B cell (primary cell): Measurements from ENCODE around the gene ECHDC3. TPM values are rescaled to one million over a fixed set of nuclear protein-coding genes. Genes with fewer than 3 reads are reported as not detected.

Experiments used
- ATAC-seq: fragments of 200-7000 bp; cut with Tn5 transposase; one replicate; pipeline ENCODE4 v1.10.0; 2021; ENCODE audit warnings: low read depth, mild to moderate bottlenecking, moderate number of reproducible peaks, moderate library complexity
- CTCF ChIA-PET: fragments of 350-600 bp; sonication (Branson Sonifier 250); formaldehyde crosslinking; loops from one replicate; lab custom pipeline; 2021; ENCODE audit warnings: antibody characterized with exemption, inconsistent platforms; lab: Charles Lee
- POLR2A ChIA-PET: fragments of 350-600 bp; sonication (Branson Sonifier 250); formaldehyde crosslinking; loops from one replicate; lab custom pipeline; 2021; ENCODE audit warnings: antibody characterized with exemption; lab: Charles Lee
- DNase-seq: peaks from one replicate; pipeline ENCODE4 v3.0.0; 2013
- H2AFZ ChIP-seq: 2 replicates; pipeline ENCODE4 v1.6.1; 2012; ENCODE audit warnings: mild to moderate bottlenecking, low read depth, low read length; ENCODE audit not compliant: insufficient read depth, poor library complexity, severe bottlenecking
- H3K27ac ChIP-seq, 2 donors: 1 replicate in 1 of 2; 2 replicates in 1 of 2; pipeline ENCODE4 v1.5.1; 2012 to 2013; ENCODE audit warnings: low read length in 2 of 2, mild to moderate bottlenecking in 2 of 2, moderate library complexity in 1 of 2
- H3K27me3 ChIP-seq, 4 experiments: fragments of 200-600 bp in 1 of 4; sonication (generic) in 1 of 4; replicated peaks in 1 of 4; 1 replicate in 2 of 4; 2 replicates in 2 of 4; pipeline versions ENCODE4 v1.6.1 to v1.7.0; 2013 to 2016; ENCODE audit warnings: low read length in 3 of 4, mild to moderate bottlenecking in 2 of 4, mixed read lengths in 1 of 4, moderate library complexity in 1 of 4; ENCODE audit not compliant: insufficient read depth in 4 of 4, control insufficient read depth in 3 of 4; ENCODE audit errors: control extremely low read depth in 1 of 4
- H3K36me3 ChIP-seq, 2 experiments: replicated peaks in 1 of 2; 1 replicate in 1 of 2; 2 replicates in 1 of 2; pipeline versions ENCODE4 v1.6.1 to v1.7.1; 2013; ENCODE audit warnings: low read length in 1 of 2; ENCODE audit not compliant: insufficient read depth in 2 of 2, control insufficient read depth in 1 of 2; ENCODE audit errors: control extremely low read depth in 1 of 2, extremely low read depth in 1 of 2
- H3K4me1 ChIP-seq, 2 donors: fragments of 200-600 bp in 1 of 2; sonication (generic) in 1 of 2; 1 replicate in 1 of 2; 2 replicates in 1 of 2; pipeline versions ENCODE4 v1.5.1 to v1.6.1; 2013 to 2017; ENCODE audit warnings: low read length in 2 of 2; ENCODE audit not compliant: control insufficient read depth in 2 of 2, insufficient read depth in 2 of 2
- H3K4me2 ChIP-seq: replicated peaks from 2 replicates; pipeline ENCODE3; 2012; ENCODE audit warnings: mild to moderate bottlenecking, low read depth, low read length; ENCODE audit not compliant: poor library complexity, severe bottlenecking
- H3K4me3 ChIP-seq, 5 experiments: fragments of 200-600 bp in 1 of 5; sonication (generic) in 1 of 5; 1 replicate in 3 of 5; 2 replicates in 2 of 5; pipeline versions ENCODE4 v1.5.1 to v1.7.0; 2011 to 2016; ENCODE audit warnings: low read length in 4 of 5, mild to moderate bottlenecking in 4 of 5, low read depth in 2 of 5, control low read depth in 1 of 5, moderate library complexity in 1 of 5; ENCODE audit not compliant: insufficient read depth in 1 of 5; ENCODE audit errors: control extremely low read depth in 1 of 5, extremely low read depth in 1 of 5
- H3K79me2 ChIP-seq: fragments of 200-600 bp; sonication (generic); one replicate; pipeline ENCODE4 v1.6.0; 2016; ENCODE audit warnings: low read length; ENCODE audit not compliant: control insufficient read depth, insufficient read depth
- H3K9ac ChIP-seq: fragments of 200-600 bp; sonication (generic); 2 replicates; pipeline ENCODE4 v1.6.1; 2017; ENCODE audit warnings: mild to moderate bottlenecking, low read length, moderate library complexity
- H3K9me3 ChIP-seq, 3 donors: one replicate each; pipeline versions ENCODE4 v1.6.1 to v1.7.1; 2013; ENCODE audit warnings: low read length in 2 of 3; ENCODE audit not compliant: control insufficient read depth in 2 of 3, insufficient read depth in 1 of 3; ENCODE audit errors: control extremely low read depth in 1 of 3
- H4K20me1 ChIP-seq: 2 replicates; pipeline ENCODE4 v1.6.0; 2012; ENCODE audit warnings: mild to moderate bottlenecking, low read length; ENCODE audit not compliant: insufficient read depth, control insufficient read depth, poor library complexity, severe bottlenecking
- H3K27ac Mint-ChIP-seq: one replicate; pipeline ENCODE4 v1.8.0; 2021; ENCODE audit warnings: mixed read lengths
- H3K27me3 Mint-ChIP-seq: one replicate; pipeline ENCODE4 v1.8.0; 2021; ENCODE audit warnings: mixed read lengths
- H3K4me1 Mint-ChIP-seq: one replicate; pipeline ENCODE4 v1.8.0; 2021; ENCODE audit warnings: mixed read lengths
- H3K4me3 Mint-ChIP-seq: one replicate; pipeline ENCODE4 v1.8.0; 2021; ENCODE audit warnings: mixed read lengths
- H3K9me3 Mint-ChIP-seq: one replicate; pipeline ENCODE4 v1.8.0; 2022; ENCODE audit warnings: mixed read lengths; ENCODE audit not compliant: insufficient read depth
- EZH2 ChIP-seq: IDR thresholded peaks from 2 replicates; pipeline ENCODE4 v1.6.1; 2012; ENCODE audit warnings: borderline replicate concordance, low read depth, mild to moderate bottlenecking, moderate library complexity, low read length; ENCODE audit not compliant: insufficient read depth, poor library complexity, severe bottlenecking
- WGBS: methylation state at CpG from one replicate; pipeline ENCODE4 v1.1.5; 2013; ENCODE audit warnings: missing lambda C conversion rate; ENCODE audit not compliant: insufficient coverage; 5-methylcytosine and 5-hydroxymethylcytosine counted together
- intact Hi-C: fragments of 100-400 bp; cut with micrococcal nuclease; formaldehyde crosslinking; loops from one replicate; pipeline ENCODE4 v1.10.0; 2022
- polyA plus RNA-seq: library from polyadenylated mRNA; depleted of rRNA; stranded (reverse); fragments of >200 nt; gene quantifications from 2 replicates; pipeline ENCODE4 v1.2.3, GENCODE V29; 2012
- total RNA-seq, 2 donors: library from RNA; stranded (reverse); fragments of 120-200 nt in 1 of 2; gene quantifications; 1 replicate in 1 of 2; 2 replicates in 1 of 2; pipeline versions ENCODE4 v1.2.3 to v1.2.4, GENCODE V29; 2013 to 2022
- TF ChIP-seq, protein P1 (sequence below): fragments of 200-600 bp; IDR thresholded peaks from one replicate; pipeline ENCODE4 v1.8.0; 2022; ENCODE audit warnings: antibody characterized with exemption, mild to moderate bottlenecking

ECHDC3 gene
- total and polyA plus RNA-seq, 2 donors (not counting 1 experiment from before 2014, with no cell fraction given) = 3.9 to 9.6 TPM

DNA sequence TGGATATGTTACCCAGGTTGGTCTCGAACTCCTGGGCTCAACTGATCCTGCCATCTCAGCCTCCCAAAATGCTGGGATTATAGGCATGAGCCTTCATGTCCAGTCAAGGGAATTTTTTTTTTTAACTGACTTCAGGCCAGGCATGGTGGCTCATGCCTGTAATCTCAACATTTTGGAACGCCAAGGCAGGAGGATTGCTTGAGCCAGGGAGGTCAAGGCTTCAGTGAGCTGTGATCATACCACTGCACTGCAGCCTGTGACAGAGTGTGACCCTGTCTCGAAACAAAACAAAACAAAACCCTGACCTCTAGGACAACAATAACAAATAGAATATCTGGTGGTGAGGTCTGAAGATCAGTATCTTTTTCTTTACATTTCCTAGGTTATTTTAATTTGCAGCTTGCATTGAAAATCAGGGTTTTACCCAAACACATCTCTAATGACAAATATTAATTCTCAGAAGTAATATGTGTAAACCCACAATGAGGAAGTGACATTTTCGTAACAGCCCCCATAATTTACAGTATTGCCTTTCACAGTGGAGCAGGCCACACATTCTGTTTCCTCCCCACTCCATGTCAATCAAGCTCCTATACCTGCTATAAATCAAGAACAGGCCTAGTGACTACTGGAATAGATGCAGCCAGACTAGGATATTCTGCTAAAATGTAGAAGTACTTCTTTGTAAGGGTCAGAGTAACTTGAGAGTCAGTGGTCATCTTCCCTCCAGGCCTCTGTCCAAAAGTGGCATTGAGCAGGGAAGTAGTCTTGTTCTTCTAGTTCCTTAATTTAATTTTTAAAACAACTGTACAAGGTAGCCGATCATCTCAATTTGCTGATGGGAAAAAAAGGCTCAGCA, 43.3 kb upstream of the ECHDC3 start:
- peak overlapping the region; percentile 73 for H3K27ac Mint-ChIP-seq
- ATAC-seq (peak; percentile 75), DNase-seq (peak; percentile 71)
- no peaks in the 10 kb centered on the region for H3K36me3 ChIP-seq
- ChIA-PET POLR2A (interaction anchor here (0.9 to 1.7 kb wide), 4 partner anchors 10 to 16 kb away, joined by 3 to 6 read pairs (median 4); no protein-coding TSS in a partner anchor), CTCF (interaction anchor here (0.6 to 1.7 kb wide), 9 partner anchors 9 to 90 kb away, joined by 3 to 7 read pairs (median 4); no protein-coding TSS in a partner anchor)
- H3K27ac ChIP-seq = peak overlapping the region; percentile 25 to 70
- H2AFZ ChIP-seq = no peak overlapping the region
- TF ChIP-seq EZH2 = no peak
- TF ChIP-seq, protein P1, sequence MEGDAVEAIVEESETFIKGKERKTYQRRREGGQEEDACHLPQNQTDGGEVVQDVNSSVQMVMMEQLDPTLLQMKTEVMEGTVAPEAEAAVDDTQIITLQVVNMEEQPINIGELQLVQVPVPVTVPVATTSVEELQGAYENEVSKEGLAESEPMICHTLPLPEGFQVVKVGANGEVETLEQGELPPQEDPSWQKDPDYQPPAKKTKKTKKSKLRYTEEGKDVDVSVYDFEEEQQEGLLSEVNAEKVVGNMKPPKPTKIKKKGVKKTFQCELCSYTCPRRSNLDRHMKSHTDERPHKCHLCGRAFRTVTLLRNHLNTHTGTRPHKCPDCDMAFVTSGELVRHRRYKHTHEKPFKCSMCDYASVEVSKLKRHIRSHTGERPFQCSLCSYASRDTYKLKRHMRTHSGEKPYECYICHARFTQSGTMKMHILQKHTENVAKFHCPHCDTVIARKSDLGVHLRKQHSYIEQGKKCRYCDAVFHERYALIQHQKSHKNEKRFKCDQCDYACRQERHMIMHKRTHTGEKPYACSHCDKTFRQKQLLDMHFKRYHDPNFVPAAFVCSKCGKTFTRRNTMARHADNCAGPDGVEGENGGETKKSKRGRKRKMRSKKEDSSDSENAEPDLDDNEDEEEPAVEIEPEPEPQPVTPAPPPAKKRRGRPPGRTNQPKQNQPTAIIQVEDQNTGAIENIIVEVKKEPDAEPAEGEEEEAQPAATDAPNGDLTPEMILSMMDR = no peak
- no peaks in the 10 kb centered on the region for H3K9me3 Mint-ChIP-seq
- 59% methylated on average over 2 of the region's 5 CpGs for WGBS
- H3K4me3 ChIP-seq = peak overlapping the region in 1 of 5 experiments; percentile 8
- peaks cover 60% of the 10 kb centered on the region for H3K4me1 Mint-ChIP-seq
- peak overlapping the region; percentile 46 for H3K4me3 Mint-ChIP-seq
- no peaks in the 10 kb centered on the region for H4K20me1 ChIP-seq
- H3K79me2 ChIP-seq = peaks cover 7% of the 10 kb centered on the region
- H3K9me3 ChIP-seq = peaks cover 0 to 4% (median 0%) of the 10 kb centered on the region in 3 donors
- intact Hi-C loops = loop anchor here (1.0 to 5.0 kb wide), 3 partner anchors 11 to 37 kb away; no protein-coding TSS in a partner anchor
- no peaks in the 10 kb centered on the region for H3K27me3 ChIP-seq
- peaks cover 41 to 64% of the 10 kb centered on the region in 2 donors for H3K4me1 ChIP-seq
- H3K27me3 Mint-ChIP-seq = no peaks in the 10 kb centered on the region
- H3K9ac ChIP-seq = no peak overlapping the region
- H3K4me2 ChIP-seq = peak overlapping the region; percentile 56
